Measurements from ENCODE around the gene MEIOC. TPM values are rescaled to one million over a fixed set of nuclear protein-coding genes. Genes with fewer than 3 reads are reported as not detected.

MEIOC gene
- total RNA-seq, result 0.69 and 0.86 TPM in 2 replicates
- long read RNA-seq, partial matches to known transcripts, result 1 of 3 reads
- long read RNA-seq, other reads (novel, unspliced or antisense), result 2 of 3 reads

DNA sequence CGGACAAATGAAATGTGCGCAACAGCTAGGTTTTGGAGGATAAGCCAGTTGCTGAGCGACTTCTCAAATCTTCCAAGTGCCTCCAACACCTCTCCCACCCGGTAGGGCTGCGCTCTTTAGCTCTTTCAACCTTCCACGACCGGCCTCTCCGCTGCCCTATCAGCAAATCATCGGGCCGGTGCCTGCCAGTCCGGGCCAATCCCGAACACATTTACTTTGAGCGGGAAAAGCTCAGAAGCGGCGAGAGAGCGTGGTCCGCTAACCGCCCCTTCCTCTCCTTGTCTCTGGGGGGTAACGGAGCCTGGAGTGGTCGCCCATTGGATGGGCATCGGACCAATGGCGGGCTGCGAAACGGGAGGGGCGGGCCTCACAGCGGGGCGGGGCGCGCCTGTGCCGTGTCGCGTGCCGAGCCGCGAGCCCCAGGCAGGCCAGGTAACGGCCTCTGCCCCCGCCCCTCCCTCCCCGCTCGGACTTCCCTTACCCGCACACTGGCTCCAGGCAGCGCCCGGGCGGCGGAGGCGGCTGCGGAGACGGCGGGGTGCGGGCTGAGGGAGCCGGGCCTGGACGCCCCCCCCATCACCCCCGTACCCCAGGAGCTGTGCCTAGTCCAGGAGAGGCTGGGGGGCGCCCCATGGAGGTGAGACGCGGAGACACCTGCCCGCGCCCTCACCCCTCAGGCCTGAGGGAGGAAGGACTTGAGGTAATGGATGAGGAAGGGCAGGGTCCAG lies at the start of gene MEIOC:
TSS of gene MEIOC (plus strand) at position 486 of the 728 bp plus-strand sequence. CDS start at position 632, 146 bp downstream.
- Mint-ChIP-seq H3K9me3 (ENCODE audit: low read depth) (no peaks in the 10 kb centered on the region), H3K4me3 (ENCODE audit: low read depth) (peak within 1 kb of the TSS; percentile 62), H3K36me3 (ENCODE audit: insufficient read depth) (peaks cover 2% of the 10 kb centered on the region), H3K27me3 (peaks cover 32% of the 10 kb centered on the region), H3K27ac (peak within 1 kb of the TSS; percentile 71), H3K4me1 (ENCODE audit: low read depth) (peaks cover 2% of the 10 kb centered on the region)
- TF ChIP-seq, protein P1, sequence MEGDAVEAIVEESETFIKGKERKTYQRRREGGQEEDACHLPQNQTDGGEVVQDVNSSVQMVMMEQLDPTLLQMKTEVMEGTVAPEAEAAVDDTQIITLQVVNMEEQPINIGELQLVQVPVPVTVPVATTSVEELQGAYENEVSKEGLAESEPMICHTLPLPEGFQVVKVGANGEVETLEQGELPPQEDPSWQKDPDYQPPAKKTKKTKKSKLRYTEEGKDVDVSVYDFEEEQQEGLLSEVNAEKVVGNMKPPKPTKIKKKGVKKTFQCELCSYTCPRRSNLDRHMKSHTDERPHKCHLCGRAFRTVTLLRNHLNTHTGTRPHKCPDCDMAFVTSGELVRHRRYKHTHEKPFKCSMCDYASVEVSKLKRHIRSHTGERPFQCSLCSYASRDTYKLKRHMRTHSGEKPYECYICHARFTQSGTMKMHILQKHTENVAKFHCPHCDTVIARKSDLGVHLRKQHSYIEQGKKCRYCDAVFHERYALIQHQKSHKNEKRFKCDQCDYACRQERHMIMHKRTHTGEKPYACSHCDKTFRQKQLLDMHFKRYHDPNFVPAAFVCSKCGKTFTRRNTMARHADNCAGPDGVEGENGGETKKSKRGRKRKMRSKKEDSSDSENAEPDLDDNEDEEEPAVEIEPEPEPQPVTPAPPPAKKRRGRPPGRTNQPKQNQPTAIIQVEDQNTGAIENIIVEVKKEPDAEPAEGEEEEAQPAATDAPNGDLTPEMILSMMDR (IDR thresholded peaks at IDR 0.05; ENCODE audit: unreplicated experiment), result peak; percentile 18
- DNase-seq (ENCODE audit: low spot score, unreplicated experiment), result peak; percentile 27

DNA sequence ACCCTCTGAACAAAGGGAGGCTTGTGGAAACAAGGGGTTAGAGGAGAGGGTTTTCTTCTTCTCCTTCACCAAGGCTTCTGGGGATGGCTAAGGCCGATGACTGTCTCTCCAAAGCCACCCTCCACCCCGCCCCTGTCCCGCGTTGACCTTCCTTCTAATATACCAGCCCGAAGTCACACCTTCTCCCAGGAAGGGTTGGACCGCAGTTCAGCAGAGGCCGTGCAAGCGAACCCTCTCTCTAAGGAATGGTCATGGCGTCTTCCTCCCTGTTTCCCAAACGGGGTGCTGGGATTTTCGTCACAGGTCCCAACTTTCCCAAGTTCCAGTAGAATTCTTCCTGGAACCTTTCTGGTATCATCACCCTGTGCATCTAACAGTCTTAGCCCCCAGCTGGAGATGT lies 49.6 kb upstream of the MEIOC start:
- no peak for DNase-seq (ENCODE audit: low spot score, unreplicated experiment)
- Mint-ChIP-seq H3K4me1 (ENCODE audit: low read depth) (peaks cover 41% of the 10 kb centered on the region), H3K4me3 (ENCODE audit: low read depth) (no peak overlapping the region), H3K27ac (no peak overlapping the region), H3K36me3 (ENCODE audit: insufficient read depth) (no peaks in the 10 kb centered on the region), H3K27me3 (no peaks in the 10 kb centered on the region), H3K9me3 (ENCODE audit: low read depth) (no peaks in the 10 kb centered on the region)
- TF ChIP-seq, protein P1 (IDR thresholded peaks at IDR 0.05; ENCODE audit: unreplicated experiment), result no peak

DNA sequence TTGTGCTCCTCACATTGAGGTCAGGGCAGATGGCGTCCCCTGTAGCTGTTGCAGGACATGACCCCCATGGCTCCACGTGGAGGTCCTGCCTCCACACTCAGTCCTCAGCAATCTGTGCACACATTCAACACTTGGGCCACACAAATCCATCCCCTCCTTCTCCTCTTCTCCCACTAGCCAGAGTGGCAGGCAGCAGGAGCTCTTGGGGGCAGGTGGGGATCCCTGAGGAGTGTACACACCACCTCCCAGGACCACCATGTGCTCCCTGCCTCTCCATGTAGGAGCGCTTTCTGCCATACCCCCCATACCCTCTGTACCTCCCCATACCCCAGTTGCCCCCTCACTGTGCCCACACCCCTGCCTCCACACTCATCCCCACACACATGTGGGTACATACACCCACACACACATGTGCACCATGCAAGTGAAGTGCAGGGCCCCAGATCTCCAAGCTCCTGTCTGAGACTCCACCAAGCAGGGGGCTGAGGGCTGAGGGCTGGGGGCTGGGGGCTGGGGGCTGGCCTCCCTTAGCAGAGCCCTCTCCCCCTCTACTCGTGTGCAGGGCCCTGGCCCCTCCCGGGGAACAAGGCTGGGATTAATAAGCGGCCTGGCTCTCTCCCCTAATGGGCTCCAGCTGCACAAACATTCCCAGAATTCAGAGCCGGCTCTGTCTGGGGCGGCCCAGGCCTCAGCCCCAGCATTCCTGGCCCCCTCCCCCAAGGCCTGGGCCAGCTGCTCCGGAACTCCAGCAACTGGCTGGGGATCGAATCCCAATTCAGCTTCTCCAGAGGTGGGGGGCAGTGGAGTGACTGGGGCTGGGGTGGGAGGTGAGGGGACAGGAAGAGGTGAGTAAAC lies 48.2 kb upstream of the MEIOC start:
- DNase-seq (ENCODE audit: low spot score, unreplicated experiment), result peak; percentile 36
- no peaks in the 10 kb centered on the region for H3K36me3 Mint-ChIP-seq (ENCODE audit: insufficient read depth)
- H3K27ac Mint-ChIP-seq, result peak overlapping the region; percentile 82
- H3K4me1 Mint-ChIP-seq (ENCODE audit: low read depth), result peaks cover 32% of the 10 kb centered on the region
- no peak overlapping the region for H3K4me3 Mint-ChIP-seq (ENCODE audit: low read depth)
- TF ChIP-seq, protein P1 (IDR thresholded peaks at IDR 0.05; ENCODE audit: unreplicated experiment), result no peak
- H3K9me3 Mint-ChIP-seq (ENCODE audit: low read depth), result no peaks in the 10 kb centered on the region
- no peaks in the 10 kb centered on the region for H3K27me3 Mint-ChIP-seq

DNA sequence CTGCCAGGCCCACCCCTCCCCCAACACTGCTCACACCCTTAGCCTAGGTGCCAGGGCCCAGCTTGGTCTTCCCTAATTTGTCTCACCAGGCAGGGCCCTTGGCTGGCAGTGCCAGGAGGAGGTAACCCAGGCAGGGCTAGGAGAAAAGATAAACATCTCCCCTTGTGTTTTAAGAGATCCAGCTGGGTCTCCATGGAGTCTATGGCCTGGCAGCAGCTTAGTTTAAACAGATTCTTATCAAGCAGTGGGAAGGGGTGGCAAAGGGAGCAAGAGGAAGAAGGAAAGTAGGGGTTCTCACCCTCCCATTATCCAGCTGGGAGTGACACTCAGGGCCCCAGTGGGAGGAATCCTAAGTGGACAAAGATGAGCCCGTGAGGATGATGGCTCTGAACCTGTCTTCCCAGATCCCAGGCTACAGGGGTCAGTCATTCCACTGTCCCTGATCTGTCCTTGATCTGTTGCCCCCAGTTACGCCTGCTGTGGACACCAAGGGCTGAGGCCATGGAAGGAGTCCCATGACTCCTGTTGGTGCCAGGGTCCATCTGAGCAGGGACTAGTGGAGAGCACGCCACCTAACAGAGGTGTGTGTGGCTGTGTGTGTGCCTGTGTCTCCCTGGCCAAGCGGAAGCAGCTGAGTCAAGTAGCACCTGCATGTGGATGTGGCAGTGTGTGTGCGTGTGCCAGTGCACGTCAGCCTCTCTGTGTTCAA lies 47.4 kb upstream of the MEIOC start:
- H3K27ac Mint-ChIP-seq, result peak overlapping the region; percentile 91
- peaks cover 32% of the 10 kb centered on the region for H3K4me1 Mint-ChIP-seq (ENCODE audit: low read depth)
- H3K27me3 Mint-ChIP-seq, result no peaks in the 10 kb centered on the region
- no peak overlapping the region for H3K4me3 Mint-ChIP-seq (ENCODE audit: low read depth)
- H3K9me3 Mint-ChIP-seq (ENCODE audit: low read depth), result no peaks in the 10 kb centered on the region
- no peaks in the 10 kb centered on the region for H3K36me3 Mint-ChIP-seq (ENCODE audit: insufficient read depth)
- TF ChIP-seq, protein P1 (IDR thresholded peaks at IDR 0.05; ENCODE audit: unreplicated experiment), result no peak
- DNase-seq (ENCODE audit: low spot score, unreplicated experiment), result no peak

DNA sequence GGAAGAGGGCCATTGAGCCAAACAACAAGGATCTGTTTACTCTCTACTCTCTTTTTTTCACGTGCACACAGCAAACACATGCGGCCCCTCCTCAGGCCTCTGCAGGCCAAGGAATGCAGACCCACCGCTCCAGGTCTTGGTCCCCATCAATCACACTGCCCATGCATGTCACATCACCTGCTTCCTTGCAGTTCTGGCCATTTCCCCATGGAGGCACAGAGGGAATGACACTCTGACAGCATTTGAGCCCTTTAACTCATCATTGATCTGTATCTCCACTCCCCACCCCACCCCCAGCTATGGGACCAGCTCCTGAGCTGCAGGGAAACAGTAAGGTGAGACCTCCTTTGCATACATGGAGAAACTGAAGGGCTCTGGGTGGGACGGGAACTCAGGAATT lies 45.9 kb upstream of the MEIOC start:
- peak overlapping the region; percentile 25 for H3K4me3 Mint-ChIP-seq (ENCODE audit: low read depth)
- H3K4me1 Mint-ChIP-seq (ENCODE audit: low read depth), result peaks cover 34% of the 10 kb centered on the region
- no peaks in the 10 kb centered on the region for H3K27me3 Mint-ChIP-seq
- TF ChIP-seq, protein P1 (IDR thresholded peaks at IDR 0.05; ENCODE audit: unreplicated experiment), result no peak
- peak; percentile 42 for DNase-seq (ENCODE audit: low spot score, unreplicated experiment)
- peak overlapping the region; percentile 90 for H3K27ac Mint-ChIP-seq
- H3K36me3 Mint-ChIP-seq (ENCODE audit: insufficient read depth), result no peaks in the 10 kb centered on the region
- H3K9me3 Mint-ChIP-seq (ENCODE audit: low read depth), result no peaks in the 10 kb centered on the region
